Breast epithelium (tissue), 3 donors: ENCODE measurements around the gene ASTL.

Source experiments
- CTCF ChIP-seq, 3 donors: fragments of 450-650 bp; IDR thresholded peaks; one replicate each; pipeline ENCODE4 v1.5.1; 2016 to 2017; ENCODE audit warnings: antibody characterized with exemption in 3 of 3, mild to moderate bottlenecking in 3 of 3, moderate library complexity in 3 of 3
- POLR2A ChIP-seq: fragments of 450-650 bp; IDR thresholded peaks from one replicate; pipeline ENCODE4 v1.6.1; 2016; ENCODE audit warnings: antibody characterized with exemption, mild to moderate bottlenecking, moderate library complexity

GRCh38 chr2:96122391-96122790 lies 15.9 kb downstream of the ASTL start:
- no peak for TF ChIP-seq POLR2A
- TF ChIP-seq CTCF (IDR thresholded peaks at IDR 0.05) = no peak
